Astrocyte of the hippocampus (primary cell): ENCODE measurements around the gene LGALS3BP.
A peak's percentile ranks its signal among the peaks of the same experiment; 100 is the strongest.

ENCODE experiments used
- DNase-seq: peaks from one replicate; pipeline ENCODE4 v3.0.0; 2011; ENCODE audit warnings: low read depth, low spot score

Gene LGALS3BP

GRCh38 chr17:78940258-78940657 lies 39.5 kb downstream of the LGALS3BP start:
- DNase-seq = no peak

- DNase-seq = peak; percentile 60
These were observed 40.1 kb downstream of the LGALS3BP start for GRCh38 chr17:78939615-78940014.

- no peak for DNase-seq
These were observed 42.2 kb downstream of the LGALS3BP start for GRCh38 chr17:78937561-78937960.

DNA sequence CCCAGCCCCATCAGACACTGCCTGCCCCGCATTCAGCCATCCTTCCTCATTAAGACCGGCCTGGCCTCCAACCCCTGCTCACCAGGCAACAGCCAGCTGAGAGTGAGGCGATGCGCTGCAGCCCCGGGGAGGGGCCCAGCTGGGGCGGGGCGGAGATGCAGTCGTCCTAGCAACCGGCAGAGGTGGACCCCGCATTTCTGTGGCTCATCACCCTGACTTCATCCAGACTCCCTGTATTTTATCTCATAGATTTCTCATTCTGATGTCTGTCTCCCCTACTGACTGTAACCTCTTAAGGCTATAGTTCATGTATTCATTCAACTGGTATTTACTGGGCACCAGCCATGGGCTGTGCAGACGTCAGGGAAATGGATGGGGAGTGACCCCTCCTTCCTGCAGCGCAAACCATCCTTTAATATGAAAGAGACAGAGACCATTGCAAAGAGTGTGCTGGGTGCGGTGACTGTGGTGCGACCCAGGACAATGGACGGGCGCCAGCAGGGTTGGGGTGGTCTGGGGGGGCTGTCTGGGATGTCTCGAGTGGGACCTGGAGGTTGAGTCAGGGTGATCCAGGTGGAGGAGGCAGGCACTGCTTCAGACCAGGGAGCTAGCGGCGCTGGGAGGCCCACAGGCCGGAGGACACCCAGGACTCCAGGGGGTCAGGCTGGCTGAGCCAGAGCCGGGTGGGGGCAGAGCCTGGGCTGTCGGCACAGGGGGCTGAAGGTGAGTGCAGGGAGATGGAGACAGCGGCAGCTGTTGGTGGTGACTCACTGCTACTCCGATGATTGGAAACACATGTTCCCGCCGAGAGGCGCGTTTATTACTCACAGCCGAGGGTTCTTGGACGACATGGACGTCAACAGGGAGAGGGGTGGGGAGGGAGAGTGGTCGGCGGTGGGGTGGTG lies 44.1 kb downstream of the LGALS3BP start:
- DNase-seq = peak; percentile 93

DNA sequence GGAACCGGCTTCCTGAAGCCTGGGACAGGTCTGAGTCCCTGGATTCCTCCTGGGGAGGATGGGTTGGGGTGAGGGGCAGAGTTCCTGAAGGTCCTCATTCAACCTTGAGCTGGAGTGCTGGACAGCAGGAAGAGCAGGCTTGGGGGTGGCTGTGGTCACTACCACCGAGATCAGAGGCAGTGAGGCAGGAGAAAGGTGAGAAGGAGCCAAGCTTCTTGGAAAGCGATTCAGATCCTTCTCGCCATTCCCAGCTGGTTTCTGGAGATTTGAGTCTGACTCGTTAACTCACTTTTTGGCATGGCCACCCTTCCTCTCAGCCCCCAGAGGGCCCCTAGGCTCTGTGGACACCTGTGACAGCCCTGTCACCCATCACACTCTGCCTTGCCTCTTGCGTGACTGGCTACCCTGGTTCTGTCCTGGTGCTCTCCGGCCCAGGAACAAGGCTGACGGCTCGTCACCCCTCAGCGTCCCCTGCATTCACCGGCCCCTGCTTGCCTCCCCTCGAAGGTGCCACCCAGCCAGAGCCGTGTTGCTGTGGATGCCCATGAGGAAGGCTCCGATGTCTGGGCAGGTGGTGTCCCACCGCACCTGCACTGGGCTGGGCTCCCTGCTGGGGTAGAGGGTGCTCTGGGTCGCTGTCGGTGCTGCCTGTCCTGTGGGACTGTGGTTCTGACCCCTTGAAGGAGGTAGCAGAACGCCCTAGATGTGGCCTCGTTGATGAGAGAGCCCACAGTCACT lies 44.9 kb downstream of the LGALS3BP start:
- DNase-seq = no peak

DNA sequence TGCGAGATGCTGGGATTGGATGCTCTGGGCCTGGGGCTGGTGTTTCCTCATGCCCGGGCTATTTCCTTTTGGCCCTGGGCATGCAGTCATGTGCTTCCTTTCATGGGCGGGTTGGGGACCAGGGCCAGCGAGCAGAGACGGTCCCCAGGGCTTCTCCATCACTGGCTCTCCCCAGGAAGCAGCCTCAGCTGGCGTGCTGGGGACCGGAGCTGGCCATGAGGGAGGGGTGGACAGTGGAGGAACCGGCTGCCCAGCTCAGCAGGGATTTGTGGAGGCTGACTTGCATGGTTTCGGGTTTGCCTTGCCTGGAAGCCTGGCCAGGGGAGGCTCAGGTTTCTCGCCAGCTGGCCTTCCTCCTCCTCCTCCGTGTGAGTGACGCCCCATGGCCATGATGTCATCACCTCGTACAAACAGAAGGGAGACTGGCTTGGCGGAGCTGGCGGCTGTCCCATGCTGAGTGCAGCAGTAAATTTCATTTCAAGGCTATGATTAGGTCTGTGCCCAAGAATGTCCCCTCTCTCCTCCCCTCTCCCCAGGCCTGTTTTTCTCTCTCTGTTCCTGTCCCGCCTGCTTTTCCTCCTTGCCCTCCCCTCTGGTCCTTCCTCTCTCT lies 45.7 kb downstream of the LGALS3BP start:
- peak; percentile 99 for DNase-seq

GRCh38 chr17:78933025-78933958 lies 46.4 kb downstream of the LGALS3BP start:
- DNase-seq = peak; percentile 92

DNA sequence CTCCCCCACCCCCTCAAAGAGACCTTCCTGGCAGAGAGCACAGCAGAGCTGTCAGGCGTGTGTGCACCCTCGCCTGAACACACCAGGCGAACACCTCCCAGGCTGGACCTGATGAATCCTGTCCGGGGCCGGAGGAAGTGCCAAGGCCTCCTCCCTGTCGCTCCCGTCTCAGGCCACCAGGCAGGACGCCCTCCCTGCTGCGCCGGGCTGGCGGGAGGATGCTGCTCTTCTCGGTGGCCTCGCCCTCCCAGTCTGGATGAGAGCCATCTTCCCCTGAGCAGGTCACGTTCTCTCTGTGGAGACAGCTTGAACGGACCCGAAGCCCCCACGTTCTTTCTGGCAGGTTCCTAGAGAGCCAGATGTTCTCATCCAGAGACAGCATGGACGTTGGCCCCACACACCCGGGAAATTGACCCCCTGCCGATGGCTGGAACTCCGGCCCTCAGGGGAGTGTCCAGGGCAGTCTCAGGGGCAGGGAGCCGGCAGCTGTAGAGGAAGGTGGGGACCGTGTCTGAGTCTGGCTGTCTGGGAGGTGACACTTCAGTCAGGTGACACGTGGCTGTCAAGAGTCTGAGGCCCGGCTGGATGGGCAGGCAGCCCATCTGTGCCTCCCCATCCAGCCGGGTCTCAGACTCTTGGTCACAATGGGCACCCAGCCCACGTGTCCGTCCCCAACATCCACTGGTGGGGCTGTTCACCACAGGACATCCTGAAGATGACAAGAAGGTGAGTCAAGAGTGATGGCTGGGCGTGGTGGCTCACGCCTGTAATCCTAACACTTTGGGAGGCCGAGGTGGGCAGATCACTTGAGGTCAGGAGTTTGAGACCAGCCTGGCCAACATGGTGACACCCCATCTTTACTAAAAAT lies 49.6 kb downstream of the LGALS3BP start:
- DNase-seq = no peak

DNA sequence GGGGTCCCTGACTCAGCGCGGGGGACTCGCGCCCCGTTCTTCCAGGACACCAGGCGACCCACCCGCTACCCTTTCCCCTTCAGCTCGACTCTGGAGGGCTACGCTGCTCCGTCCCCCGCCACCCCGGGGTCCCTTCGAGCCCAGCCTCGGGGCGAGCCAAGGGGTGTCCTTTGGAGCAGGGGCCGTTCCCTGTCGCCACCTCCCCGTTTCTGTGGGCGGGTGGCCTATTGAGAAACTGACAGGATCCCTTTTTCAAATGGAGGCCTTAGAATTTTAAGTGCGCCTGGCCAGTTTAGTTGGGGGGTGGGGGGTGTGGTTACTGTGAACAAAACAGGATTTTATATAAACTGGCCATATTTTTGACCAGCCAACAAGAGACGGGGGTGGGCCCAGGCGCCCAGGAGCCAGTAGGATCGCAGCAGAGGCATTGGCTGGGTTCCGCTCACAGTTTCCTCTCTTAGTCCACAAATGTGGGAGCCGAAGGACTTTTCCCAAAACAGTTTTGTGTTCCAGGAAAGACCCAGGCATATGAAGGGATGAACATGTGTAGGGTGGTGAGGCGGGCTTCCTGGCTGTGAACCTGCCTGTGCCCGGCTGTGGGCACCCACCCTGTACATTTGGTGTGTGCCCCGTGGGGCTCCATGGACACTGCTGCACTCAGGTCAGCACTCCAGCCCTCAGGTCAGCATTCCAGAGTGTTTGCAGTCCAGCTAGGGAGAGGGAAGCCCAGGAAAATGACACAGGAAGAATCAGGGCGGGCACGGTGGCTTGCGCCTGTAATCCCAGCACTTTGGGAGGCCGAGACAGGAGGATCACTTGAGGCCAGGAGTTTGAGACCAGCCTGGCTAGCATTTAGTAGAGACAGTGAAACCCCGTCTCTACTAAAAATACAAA lies 53.8 kb downstream of the LGALS3BP start:
- DNase-seq = peak; percentile 86

GRCh38 chr17:78925234-78925633 lies 54.5 kb downstream of the LGALS3BP start, which contains the start of gene TIMP2:
Gene TIMP2 (minus strand): TSS chr17:78925387. CDS start chr17:78925088, 299 bp downstream.
- DNase-seq = peak; percentile 95

DNA sequence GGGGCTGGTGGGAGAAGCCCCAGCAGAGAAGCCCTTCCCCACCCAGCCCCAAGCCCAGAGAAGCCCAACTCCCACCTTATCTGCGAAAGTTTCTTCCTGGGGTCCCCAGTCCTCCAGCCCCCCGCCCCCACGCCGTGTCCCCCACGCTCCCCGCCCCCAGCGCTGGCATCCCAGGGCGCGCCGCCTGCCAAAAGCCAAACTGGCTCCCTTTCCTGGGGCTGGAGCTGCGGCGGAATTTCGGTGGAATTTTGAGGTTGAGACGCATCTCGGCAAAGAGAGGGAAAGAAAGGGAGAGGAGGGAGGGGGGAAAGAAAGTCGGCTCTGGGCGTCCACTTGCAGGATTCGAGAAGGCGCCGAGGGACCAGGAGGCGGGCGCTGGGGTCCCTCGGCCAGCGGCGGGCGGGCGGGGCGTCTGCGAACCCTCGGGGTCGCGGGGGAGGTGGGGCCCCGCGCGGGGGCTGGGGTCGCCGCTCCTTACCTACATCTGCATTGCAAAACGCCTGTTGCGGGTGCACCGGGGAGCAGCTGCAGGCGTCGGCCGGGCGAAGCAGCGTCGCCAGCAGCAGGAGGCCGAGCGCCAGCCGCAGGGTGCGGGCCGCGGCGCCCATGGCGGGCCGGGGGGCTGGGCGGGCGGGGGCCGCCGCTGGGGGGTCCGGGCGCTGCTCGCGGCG lies 55.1 kb downstream of the LGALS3BP start:
- peak; percentile 81 for DNase-seq

- peak; percentile 52 for DNase-seq
These were observed 55.9 kb downstream of the LGALS3BP start for GRCh38 chr17:78923660-78924453.

GRCh38 chr17:78922816-78923498 lies 56.8 kb downstream of the LGALS3BP start:
- DNase-seq = no peak

DNA sequence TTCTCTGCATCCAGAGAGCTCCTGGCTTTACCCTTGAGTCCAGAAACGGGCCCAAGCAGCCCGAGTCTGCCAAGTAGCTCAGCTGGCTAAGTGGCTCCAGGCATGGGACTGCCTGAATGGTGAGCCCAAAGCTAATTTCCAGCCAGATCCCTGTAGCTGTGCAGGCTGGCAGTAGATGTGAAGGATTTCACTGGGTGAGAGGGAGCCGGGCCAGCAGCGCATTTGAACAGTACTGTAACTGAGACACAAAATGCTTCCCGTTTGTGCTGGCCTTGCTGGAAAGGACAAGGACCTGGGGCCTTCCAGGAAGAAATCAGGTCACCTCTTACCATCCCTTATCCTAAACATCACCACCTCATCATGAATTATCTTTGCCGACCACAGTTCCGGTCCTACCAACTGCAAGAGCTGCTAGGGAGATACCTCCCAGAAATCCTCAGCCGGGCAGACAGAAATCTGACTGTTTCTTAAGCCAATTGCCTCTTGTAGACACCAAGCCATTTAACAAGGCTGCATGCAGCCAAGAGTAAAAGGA lies 58.2 kb downstream of the LGALS3BP start:
- peak; percentile 67 for DNase-seq
